Activated B cell treated with CpG ODN at 0.5 μM for 24 hours (primary cell): ENCODE data around the gene ZNF480. TPM values are rescaled to one million over a fixed set of nuclear protein-coding genes. Genes with fewer than 3 reads are reported as not detected.
A peak's percentile ranks its signal among the peaks of the same experiment; 100 is the strongest.
"Not testable (repeated sequence)": the region's sequence is repeated elsewhere in the genome, so short reads cannot be mapped to it uniquely, and the experiment has no call there.

Source experiments
- ATAC-seq: fragments of 200-7000 bp; cut with Tn5 transposase; one replicate; pipeline ENCODE4 v1.10.0; 2021; ENCODE audit warnings: low read depth, mild to moderate bottlenecking, moderate library complexity
- CTCF ChIA-PET: fragments of 350-600 bp; sonication (Branson Sonifier 250); formaldehyde crosslinking; loops from one replicate; lab custom pipeline; 2021; ENCODE audit warnings: antibody characterized with exemption; lab: Charles Lee
- POLR2A ChIA-PET: fragments of 350-600 bp; sonication (Branson Sonifier 250); formaldehyde crosslinking; loops from one replicate; lab custom pipeline; 2021; ENCODE audit warnings: antibody characterized with exemption; lab: Charles Lee
- DNase-seq: peaks from one replicate; pipeline ENCODE4 v3.0.0; 2022
- H3K27ac Mint-ChIP-seq: one replicate; pipeline ENCODE4 v1.8.0; 2020; ENCODE audit warnings: mixed read lengths
- H3K27me3 Mint-ChIP-seq: one replicate; pipeline ENCODE4 v1.8.0; 2021; ENCODE audit warnings: mixed read lengths
- H3K36me3 Mint-ChIP-seq: one replicate; pipeline ENCODE4 v1.8.0; 2021; ENCODE audit warnings: low read depth, mixed read lengths
- H3K4me1 Mint-ChIP-seq: one replicate; pipeline ENCODE4 v1.8.0; 2021; ENCODE audit warnings: mixed read lengths
- H3K4me3 Mint-ChIP-seq: one replicate; pipeline ENCODE4 v1.8.0; 2020; ENCODE audit warnings: mild to moderate bottlenecking, mixed read lengths
- H3K9me3 Mint-ChIP-seq: one replicate; pipeline ENCODE4 v1.8.0; 2020; ENCODE audit warnings: mixed read lengths
- intact Hi-C: fragments of 100-400 bp; cut with micrococcal nuclease; formaldehyde crosslinking; loops from one replicate; pipeline ENCODE4 v1.15.1; 2024
- total RNA-seq: library from RNA; stranded (reverse); gene quantifications from 2 replicates; pipeline ENCODE4 v1.2.3, GENCODE V29; 2022
- TF ChIP-seq, protein P1 (sequence below): fragments of 200-600 bp; IDR thresholded peaks from one replicate; pipeline ENCODE4 v1.8.0; 2022; ENCODE audit warnings: antibody characterized with exemption, mild to moderate bottlenecking

The ZNF480 gene
- 24.0 and 25.5 TPM in 2 replicates for total RNA-seq

DNA sequence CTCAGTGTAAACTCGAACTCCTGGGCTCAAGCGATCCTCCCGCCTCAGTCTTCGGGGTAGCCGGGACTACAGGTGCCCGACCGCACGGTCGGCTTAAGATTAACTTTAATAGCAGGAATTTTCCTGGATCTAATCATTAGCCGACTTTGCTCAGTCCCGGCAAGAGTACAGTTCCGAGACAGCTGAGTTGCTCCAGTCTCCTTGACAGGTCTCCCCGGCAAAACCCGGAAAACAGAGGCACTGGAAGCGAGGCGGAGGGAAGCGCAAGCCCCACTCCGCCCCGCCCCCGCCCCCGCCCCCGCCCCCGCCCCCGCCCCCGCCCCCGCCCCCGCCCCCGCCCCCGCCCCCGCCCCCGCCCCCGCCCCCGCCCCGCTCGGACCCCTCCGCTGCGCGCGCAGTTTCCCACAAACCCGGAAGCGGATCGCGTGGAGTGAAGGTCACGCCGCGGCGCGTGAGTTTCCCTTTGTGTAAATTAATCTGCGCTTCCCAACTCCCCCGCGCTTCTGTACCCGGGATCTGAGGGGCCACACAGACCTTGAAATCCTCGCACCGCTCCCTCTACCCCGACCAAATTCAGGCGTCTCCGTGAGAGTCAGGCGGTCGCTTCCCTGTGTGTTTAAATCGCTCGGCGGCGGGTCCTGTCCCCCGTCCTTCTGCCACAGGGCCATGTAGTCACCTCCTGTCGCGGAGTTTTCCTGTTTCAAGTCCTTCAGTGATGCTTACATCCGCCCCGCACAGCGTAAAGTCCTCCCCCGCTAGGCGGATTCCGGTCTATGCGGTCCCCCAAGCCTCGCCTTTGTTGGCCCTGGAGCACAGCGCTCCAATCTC, at the start of gene ZNF480:
ZNF480 (plus strand) TSS at position 397 of the 828 bp plus-strand sequence. CDS start 3,244 bp downstream, outside the sequence.
- H3K9me3 Mint-ChIP-seq: peaks cover 24% of the 10 kb centered on the region
- TF ChIP-seq, protein P1, sequence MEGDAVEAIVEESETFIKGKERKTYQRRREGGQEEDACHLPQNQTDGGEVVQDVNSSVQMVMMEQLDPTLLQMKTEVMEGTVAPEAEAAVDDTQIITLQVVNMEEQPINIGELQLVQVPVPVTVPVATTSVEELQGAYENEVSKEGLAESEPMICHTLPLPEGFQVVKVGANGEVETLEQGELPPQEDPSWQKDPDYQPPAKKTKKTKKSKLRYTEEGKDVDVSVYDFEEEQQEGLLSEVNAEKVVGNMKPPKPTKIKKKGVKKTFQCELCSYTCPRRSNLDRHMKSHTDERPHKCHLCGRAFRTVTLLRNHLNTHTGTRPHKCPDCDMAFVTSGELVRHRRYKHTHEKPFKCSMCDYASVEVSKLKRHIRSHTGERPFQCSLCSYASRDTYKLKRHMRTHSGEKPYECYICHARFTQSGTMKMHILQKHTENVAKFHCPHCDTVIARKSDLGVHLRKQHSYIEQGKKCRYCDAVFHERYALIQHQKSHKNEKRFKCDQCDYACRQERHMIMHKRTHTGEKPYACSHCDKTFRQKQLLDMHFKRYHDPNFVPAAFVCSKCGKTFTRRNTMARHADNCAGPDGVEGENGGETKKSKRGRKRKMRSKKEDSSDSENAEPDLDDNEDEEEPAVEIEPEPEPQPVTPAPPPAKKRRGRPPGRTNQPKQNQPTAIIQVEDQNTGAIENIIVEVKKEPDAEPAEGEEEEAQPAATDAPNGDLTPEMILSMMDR: no peak
- peaks cover 51% of the 10 kb centered on the region for H3K36me3 Mint-ChIP-seq
- H3K27ac Mint-ChIP-seq: peak within 1 kb of the TSS; percentile 98
- ChIA-PET POLR2A (interaction anchor here (1.1 kb wide), 1 partner anchor 28 kb away, joined by 6 read pairs; the partner anchor contains the start of gene ZNF766), CTCF (no interaction called here)
- H3K4me3 Mint-ChIP-seq: peak within 1 kb of the TSS; percentile 98
- ATAC-seq: peak; percentile 80
- H3K4me1 Mint-ChIP-seq: peaks cover 21% of the 10 kb centered on the region
- peak; percentile 78 for DNase-seq
- intact Hi-C loops: loop anchor here (1.0 to 10.0 kb wide), 8 partner anchors 28 to 1038 kb away; partner anchors contain the start of genes ZNF528, ZNF610, ZNF614 and ZNF766
- no peaks in the 10 kb centered on the region for H3K27me3 Mint-ChIP-seq

DNA sequence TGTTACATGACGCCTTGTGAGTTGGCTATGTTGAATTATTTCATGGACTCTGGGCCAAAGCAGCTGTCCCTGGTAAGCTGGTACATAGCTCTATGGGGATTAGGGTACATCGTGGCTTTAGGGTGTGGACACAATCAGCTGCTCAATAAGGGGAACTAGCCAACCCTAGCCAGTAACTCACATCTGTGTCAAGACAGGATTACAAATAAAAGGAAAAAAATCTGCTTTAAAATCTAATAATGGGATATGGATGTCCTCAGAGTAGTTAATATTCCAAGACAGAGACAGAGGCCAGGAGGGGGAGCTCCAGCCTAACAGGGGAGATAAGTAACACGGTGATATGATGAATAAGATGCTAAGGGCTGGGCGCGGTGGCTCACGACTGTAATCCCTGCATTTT, 48.7 kb upstream of the ZNF480 start:
- ChIA-PET POLR2A (no interaction called here), CTCF (interaction anchor here (0.8 to 2.0 kb wide), 3 partner anchors 11 to 502 kb away, joined by 3 to 12 read pairs (median 5); no protein-coding TSS in a partner anchor)
- Mint-ChIP-seq H3K9me3 (peaks cover 5% of the 10 kb centered on the region), H3K4me3 (no peak overlapping the region), H3K36me3 (no peaks in the 10 kb centered on the region), H3K27ac (no peak overlapping the region), H3K4me1 (no peaks in the 10 kb centered on the region), H3K27me3 (no peaks in the 10 kb centered on the region)
- intact Hi-C loops: no loop called here
- DNase-seq: no peak
- peak; percentile 71 for ATAC-seq
- TF ChIP-seq, protein P1: no peak

DNA sequence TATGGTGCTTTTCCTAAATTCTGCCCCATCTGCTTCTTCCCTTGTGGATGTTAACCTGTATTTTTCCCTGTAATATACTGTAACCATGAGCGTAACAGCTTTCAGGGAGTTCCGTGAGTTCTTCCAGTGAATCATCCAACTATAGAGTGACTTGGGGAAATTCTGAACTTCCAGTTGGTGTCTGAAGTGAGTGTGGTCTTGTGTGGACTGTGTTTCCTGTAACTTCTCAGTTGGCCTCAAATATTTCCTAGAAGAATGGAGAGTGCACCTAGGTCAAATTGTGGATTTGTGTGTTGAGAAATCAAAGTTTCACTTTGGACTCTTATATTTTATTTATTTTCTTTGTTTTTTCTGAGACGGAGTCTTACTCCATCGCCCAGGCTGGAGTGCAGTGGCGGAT, 38.5 kb upstream of the ZNF480 start:
- H3K27ac Mint-ChIP-seq: no peak overlapping the region

DNA sequence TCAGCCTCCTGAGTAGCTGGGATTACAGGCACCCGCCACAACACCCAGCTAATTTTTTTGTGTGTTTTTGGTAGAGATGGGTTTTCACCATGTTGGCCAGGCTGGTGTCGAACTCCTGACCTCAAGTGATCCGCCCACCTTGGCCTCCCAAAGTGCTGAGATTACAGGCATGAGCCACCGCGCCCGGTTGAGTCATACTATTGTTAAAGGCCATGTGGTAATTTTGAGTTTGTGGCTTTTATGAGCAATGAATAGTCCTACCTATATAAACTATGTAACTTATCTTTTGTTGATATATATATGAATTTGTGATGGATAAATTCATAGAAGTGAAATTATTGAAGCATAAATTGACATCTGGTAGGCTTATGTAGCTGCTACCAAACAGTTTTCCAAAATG, 31.4 kb upstream of the ZNF480 start:
- H3K36me3 Mint-ChIP-seq, ATAC-seq, H3K27me3 Mint-ChIP-seq, POLR2A ChIA-PET, H3K9me3 Mint-ChIP-seq, DNase-seq, H3K4me3 Mint-ChIP-seq, CTCF ChIA-PET, H3K27ac Mint-ChIP-seq: not testable (repeated sequence)
- peaks cover 12% of the 10 kb centered on the region for H3K4me1 Mint-ChIP-seq
- intact Hi-C loops: loop anchor here (5.0 kb wide), 1 partner anchor 472 kb away; the partner anchor contains the start of gene ZNF611

More for the DNA sequence above, 38.5 kb upstream of the ZNF480 start:
- Mint-ChIP-seq H3K4me3 (no peak overlapping the region), H3K27me3 (peaks cover 2% of the 10 kb centered on the region), H3K9me3 (no peaks in the 10 kb centered on the region), H3K36me3 (no peaks in the 10 kb centered on the region), H3K4me1 (no peaks in the 10 kb centered on the region)
- DNase-seq (no peak), ATAC-seq (no peak)
- POLR2A ChIA-PET: no interaction called here
- intact Hi-C loops: no loop called here
- CTCF ChIA-PET: no interaction called here
- TF ChIP-seq, protein P1: no peak

DNA sequence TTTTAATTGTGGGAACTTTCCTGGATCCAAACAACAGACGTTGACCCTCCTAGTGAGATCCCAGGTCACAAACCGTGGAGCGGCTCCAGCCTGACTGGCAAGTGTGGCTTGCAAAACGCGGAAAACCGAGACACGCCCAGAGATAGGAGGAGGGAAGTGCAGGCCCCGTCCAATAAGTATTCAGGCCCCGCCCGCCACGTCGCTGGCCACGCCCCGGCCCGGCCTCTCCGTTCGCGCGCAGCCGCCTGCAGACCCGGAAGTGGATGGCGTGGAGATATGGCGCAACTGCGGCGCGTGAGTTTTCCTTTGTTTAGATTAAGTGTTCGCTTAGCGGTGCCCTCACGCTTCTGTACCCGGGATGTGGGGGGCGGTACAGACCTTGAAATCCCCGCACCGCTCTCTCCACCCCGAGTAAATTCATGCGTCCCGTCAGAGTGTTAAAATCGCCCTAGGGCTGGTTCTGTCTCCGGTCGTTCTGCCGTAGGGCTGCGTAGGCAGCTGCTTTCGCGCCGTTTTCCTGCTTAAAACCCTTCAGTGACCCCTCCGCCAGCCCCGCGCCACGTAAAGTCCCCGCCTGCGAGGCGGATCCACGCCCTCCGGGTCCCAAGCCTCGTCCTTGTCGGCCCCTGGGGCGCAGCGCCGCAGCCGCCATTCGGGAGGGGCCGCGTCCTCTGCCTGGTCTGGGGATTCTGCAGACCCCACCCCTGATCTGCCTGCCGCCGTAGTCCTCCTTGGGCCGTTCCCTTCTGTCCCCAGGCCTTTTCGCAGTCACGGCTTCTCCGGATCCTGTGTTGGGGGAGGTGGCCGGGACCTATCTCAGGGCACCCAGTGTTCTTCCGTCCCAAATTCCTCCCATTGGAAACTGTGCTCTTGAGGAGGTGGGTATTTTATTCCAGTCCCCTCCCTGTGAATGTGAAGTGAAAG, 27.4 kb upstream of the ZNF480 start, which contains the start of gene ZNF766:
ZNF766 (plus strand) TSS at position 250 of the 924 bp plus-strand sequence; CDS start at position 277, 27 bp downstream.
- intact Hi-C loops: loop anchor here (1.0 to 5.0 kb wide), 3 partner anchors 28 to 468 kb away; partner anchors contain the start of genes ZNF480, ZNF611 and ZNF616
- Mint-ChIP-seq H3K4me1 (peaks cover 45% of the 10 kb centered on the region), H3K4me3 (peak within 1 kb of the TSS; percentile 98), H3K36me3 (peaks cover 39% of the 10 kb centered on the region), H3K27me3 (no peaks in the 10 kb centered on the region), H3K27ac (peak within 1 kb of the TSS; percentile 94), H3K9me3 (peaks cover 3% of the 10 kb centered on the region)
- ATAC-seq (peak; percentile 97), DNase-seq (peak; percentile 98)
- ChIA-PET POLR2A (interaction anchor here (0.6 to 1.3 kb wide), 5 partner anchors 9 to 719 kb away, joined by 3 to 11 read pairs (median 4); partner anchors contain the start of genes PPP2R1A and ZNF880), CTCF (no interaction called here)
- TF ChIP-seq, protein P1: no peak
